ENCODE measurements around the gene POLR2H.

DNA sequence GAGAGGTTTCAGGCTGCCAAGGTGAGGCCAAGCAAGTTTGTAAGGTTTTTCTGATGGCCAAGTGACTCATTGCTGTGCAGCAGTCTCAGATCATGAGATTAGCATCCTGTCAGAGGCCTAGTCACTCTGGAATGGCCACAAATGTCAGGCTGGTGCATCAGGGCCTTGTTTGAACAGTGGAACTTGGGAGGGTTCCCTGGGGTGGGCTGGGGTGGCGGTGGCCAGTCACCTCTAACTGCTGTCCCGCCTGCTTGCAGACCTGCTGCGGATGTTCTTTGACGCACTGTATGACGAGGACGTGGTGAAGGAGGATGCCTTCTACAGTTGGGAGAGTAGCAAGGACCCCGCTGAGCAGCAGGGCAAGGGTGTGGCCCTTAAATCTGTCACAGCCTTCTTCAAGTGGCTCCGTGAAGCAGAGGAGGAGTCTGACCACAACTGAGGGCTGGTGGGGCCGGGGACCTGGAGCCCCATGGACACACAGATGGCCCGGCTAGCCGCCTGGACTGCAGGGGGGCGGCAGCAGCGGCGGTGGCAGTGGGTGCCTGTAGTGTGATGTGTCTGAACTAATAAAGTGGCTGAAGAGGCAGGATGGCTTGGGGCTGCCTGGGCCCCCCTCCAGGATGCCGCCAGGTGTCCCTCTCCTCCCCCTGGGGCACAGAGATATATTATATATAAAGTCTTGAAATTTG is 26.9 kb upstream of the POLR2H start:
- TF ChIP-seq CTCF (IDR thresholded peaks at IDR 0.05), result no peak
- TF ChIP-seq POLR2A (IDR thresholded peaks at IDR 0.05), result no peak
